ENCODE results near the gene TRIM3.

The TRIM3 gene

DNA sequence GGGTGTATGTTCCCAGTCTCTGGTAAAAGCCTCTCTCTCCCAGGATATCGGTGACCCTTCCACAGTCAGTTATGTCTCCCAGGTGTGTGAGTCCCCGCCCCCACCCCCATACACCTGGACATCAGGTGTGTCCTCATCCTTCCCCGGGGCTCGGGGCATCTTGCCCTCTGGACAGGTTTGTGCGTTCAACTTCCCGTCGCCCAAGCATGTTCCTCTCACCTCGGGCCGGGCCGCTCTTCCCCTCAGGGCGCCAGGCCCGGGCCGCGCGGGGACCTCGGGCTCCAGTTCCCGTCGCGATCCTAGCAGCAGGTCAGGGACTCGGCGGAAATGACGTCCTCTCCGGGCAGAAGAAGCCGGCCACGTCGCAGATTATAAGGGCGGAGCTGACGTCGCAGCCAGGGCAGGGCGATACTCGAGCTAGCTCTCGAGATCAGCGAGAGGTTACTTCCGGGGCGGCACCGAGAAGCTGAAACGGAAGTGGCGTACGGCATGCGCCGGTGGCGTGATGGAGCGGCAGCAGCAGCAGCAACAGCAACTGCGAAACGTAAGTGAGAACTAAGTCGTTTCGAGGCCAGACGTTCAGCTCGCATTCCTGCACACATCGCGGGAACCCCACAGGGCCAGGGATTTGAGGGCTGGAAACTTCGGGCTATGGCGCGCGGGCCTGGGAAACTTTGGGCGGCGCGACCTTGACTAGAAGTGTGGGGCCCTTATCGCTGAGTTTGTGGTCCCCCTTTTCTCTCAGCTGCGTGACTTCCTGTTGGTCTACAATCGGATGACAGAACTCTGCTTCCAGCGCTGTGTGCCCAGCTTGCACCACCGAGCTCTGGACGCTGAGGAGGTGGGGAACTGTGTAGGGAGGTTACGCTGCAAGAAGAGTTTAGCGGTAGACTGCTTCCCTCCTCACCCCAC lies 7.5 kb upstream of the TRIM3 start, which contains the start of the genes ARFIP2 and TIMM10B:
TSS of gene ARFIP2 (minus strand) at position 320 of the 912 bp plus-strand sequence. CDS start 910 bp downstream, outside the sequence.
TSS of gene TIMM10B (plus strand) at position 490 of the 912 bp plus-strand sequence. CDS start at position 506, 16 bp downstream.
- intact Hi-C loops (cut with DNase I): no loop called here
- peak; percentile 99 to 100 (median 100) for DNase-seq

DNA sequence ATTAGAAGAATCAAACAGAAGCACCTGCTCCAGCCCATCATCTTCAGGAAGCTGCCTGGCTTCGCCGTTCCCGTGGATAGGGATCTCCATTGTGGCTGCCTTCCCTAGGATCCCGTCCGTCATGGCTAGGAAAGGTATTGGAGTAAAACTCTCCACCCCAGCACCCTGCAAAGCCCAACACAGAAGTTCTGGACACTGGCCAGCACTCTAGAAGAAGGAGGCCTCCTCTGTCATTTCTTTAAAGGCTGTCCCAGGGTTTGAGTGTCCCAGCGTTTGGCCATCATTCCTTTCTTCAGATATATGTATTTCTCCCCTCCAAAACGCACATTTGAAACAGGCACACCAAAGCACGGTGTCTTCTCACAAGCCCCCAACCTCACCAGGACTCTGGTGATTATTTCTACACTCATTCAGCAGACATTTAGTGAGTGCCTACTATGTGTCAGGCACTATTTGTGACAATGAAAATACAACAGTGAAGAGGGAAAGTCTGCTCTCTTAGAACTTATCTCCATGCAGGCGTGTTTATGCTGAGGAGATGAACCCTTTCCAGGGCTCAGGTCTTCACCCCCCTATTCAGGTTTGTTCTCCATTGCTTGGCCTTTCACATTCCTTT lies 6.7 kb upstream of the TRIM3 start:
- DNase-seq: no peak
- intact Hi-C loops (cut with DNase I): no loop called here

DNA sequence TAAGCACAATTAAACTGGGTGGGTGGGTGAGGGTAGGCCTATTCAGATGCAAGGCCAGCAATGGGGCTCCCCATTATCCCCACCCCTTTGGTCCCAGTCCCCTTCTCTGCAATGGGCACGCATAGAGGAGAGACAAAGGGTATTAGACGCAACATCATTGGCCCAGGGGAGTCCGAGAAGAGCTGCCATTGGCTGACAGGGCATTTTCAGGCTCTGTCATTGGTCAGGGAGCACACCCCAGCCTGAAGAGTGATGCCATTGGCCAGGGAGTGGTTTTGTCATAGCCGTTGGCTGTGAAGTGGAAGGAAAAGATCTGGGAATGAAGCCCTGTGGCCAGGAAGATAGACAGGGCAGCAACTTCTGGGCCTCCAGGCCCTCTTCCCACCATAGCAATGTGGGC lies 2.8 kb upstream of the TRIM3 start:
- intact Hi-C loops (cut with DNase I): no loop called here
- DNase-seq: no peak

DNA sequence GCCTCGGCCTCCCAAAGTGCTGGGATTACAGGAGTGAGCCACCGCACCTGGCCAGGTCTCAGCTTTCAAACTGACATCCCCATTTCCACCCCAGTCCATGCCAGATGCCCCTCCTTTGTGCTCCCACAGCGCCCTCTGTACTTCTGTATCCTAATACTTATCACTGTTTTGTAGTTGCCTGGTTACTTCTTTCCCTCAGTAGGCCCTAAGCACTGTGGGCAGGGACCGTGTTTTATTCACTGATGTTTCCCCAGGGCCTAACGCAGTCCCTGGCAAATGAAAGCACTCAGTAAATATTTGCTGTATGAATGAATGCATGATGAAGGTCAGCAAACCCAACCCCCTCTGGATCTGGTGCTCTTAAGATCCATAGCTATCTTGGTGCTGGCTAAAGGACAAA lies 2.2 kb upstream of the TRIM3 start:
- DNase-seq: no peak
- intact Hi-C loops (cut with DNase I): no loop called here

DNA sequence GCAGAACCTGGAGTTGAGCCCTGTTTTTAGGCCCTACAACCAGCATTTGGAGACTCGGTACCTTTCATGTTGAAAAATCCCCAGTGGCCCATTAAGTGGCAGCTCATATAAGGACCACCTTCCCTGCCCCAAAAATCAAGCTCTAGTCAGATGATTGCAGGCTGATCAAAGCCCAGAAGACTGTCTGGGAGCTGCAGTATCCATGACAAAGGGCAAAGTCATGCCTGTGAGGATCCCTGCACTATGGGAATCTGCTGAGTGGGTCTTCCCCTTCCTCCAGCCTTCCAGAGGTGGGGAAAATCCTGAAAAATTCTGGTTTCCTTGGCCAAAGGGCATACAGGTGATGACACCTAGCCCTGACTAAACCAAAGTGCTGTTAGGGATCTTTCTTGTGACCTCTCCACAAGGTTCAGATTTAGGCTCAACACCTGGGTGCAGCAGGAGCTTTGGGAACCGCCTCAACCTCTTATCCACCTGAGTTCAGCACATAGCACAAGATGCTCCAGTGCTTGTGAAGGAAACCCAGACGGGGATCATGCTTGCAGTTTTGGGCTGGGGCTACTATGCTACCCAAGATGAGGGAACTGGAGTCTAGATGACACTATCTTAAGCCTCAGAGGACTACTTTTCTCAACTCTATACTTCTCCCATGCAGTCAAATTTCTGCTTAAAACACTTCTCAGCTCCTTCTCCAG lies 1.2 kb upstream of the TRIM3 start:
- intact Hi-C loops (cut with DNase I): no loop called here
- DNase-seq: no peak

DNA sequence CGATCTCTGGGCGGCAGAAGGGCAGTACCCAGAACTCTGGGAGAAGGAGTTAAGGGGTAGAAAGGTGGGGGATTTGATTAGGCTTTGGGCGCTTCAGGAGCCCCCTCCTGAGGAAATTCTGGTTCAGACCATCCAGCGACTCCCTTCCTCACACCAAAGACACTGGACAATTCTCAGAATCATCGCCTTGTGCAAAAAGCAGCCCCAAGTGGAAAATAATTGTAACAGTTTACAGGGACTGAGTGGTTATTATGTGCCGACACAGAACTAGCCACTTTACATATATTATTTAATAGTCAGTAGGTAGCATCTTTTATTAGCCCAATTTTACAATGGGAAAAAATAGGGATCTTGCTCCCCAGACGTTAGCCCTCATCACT lies 662 bp upstream of the TRIM3 start:
- intact Hi-C loops (cut with DNase I): no loop called here
- no peak for DNase-seq

DNA sequence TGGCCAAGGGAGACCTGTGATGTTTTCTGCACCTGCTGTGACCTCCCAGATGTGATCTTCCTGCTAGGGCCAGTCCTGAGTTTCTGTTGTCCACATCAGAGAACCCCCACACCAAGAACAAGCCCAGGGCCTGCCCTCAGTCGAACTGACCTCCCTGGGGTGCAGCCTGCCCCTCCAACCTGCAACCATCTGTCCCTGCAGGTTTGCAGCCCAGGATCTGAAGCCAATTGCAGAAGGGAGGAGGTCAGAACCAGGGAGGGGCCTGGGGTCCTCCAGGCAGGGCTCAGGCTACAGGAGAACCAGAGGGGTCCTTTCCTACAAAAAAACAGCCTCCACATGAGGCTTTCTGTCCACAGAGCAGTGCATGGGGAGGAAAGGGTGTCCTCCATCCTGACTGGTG lies 807 bp downstream of the TRIM3 start:
- intact Hi-C loops (cut with DNase I): no loop called here

DNA sequence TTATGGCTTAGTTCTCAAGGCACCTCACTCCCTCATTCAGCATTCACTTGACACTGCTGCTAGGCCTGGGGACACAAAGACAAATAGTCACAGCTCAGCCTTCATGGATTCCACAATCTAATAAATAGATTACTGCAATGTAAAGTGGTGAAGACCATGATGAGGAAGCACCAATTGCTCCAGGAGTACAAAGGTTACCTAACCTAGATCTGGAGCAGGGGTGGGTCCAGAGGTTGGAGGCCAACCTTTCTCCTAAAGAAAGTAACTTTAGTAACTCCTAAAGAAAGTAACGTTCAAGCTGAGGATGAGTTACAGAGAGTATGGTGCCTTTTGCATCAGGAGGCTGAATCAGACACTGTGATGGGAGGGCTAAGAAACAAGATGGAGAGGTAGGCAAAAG lies 4.1 kb downstream of the TRIM3 start:
- intact Hi-C loops (cut with DNase I): no loop called here
- DNase-seq: no peak

More for the DNA sequence above, 807 bp downstream of the TRIM3 start:
- DNase-seq: no peak

DNA sequence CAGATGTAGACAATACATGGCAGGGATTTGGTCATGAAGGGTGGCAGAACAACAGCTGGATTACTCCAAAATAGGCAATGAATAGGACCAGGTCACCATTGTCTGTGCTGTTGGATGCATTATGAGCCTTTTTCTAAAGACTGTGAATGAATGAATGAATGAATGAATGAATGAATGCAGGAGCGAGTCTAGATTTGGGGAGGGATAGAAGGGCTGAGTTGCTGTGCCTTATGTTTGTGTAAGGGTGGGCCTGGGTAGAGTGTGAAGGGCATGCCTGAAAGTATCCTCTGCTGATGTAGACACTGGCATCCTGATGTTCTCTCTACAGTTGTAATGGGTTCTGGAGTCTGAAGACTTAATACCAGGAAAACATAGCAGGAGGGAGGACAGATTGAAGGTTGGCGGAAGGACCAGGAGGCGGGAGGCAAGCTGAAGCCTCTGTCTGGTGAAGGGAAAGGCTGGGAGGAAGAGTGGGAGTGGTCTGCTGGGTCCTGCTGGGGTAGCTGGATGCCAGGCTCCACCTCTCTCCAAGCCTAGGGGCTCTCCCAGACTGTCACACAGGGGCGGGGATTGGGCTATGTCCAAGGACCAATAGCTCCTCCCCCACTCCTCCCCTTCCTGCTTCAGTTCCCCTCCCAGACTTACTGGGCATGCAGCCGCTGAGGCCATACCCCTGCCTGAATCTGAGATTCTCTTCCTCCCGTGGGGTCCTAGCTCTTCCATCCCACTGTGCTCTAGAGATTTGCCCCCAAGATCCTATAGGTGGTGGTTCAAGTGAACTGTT lies 4.8 kb downstream of the TRIM3 start:
- peak; percentile 66 to 94 (median 88) for DNase-seq
- intact Hi-C loops (cut with DNase I): no loop called here

DNA sequence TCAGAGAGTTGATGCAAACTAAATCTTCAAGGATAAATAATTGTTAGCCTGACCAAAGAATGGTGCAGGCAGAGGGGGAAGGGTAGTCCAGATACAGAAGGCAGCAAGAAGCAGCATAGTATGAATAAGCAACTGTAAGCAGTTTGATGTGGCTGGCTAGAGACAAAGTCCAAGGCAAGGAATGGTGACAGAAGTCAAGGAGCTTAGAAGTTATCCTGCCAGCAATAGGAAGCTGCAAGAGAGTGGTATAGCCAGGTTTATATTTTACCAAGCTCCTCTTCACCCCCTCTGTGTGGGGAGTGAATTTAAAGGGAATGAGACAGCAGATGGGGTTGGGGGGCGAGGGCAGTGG lies 14.7 kb downstream of the TRIM3 start:
- DNase-seq: no peak
- intact Hi-C loops (cut with DNase I): no loop called here

DNA sequence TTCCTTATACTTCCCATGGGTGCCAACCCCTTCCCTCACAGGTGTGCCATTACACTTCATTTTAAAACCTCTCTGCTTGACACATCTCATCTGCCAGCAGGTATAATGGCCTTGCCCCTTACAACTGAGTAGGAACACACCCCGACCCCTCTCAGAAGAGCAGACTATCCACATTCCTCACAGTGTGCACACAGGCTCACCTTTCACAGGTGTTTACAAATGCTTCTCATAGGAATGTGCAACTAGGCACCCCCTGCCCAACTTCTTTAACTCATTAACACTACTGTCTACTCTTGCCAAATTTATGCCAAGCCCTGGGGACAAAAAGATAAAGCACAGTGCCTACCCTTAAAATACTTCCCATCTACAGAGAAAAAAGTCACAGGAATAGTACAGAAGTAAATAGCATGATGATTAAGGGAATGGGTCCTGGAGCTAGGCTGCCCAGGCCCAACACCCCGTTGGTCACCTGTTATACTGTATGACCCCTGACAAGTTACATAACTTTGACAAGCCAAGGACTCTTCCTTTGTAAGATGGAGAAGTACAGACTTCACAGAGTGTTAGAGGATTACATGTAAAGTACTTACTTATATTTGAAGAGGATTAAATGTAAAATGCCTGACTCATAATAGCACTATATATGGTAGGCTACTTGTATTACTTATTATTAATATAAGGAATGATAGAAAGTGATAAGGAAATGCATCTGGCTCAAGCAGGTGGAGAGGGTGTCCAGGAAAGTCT lies 15.2 kb downstream of the TRIM3 start:
- no peak for DNase-seq
- intact Hi-C loops (cut with DNase I): no loop called here

DNA sequence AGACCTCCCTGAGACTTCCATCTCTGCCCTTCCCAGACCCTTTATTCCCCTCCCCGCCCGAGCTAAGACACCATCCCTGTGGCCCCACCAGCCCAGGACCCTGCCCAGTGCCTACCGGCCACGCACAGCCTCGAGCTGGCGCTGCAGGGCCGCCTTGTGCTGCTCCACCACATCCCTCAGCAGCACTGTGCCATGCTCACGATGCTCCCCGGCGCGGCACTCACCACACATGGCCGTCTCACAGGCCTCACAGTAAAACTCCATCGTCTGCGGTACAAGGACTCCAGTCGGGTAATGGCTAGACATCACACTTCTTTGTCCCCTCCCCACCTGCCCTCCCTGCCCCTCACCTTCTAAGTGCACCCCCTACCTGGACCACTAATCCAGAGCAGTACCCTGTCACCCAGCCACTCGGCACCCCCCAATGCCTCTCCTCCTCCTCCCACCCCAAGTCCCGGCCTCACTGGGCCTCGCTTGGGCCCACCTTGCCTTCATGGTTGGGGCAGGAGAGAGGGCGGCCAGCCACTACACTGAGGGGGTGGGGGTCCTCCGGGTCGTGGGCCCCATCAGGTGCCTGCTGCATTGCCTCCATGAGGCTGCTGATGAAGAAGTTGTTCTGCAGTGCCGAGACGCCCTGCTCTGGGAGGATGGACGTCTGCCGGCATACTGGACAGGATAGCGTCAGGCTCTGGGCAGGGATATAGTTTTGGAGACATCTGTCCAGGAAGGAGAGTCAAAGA lies 16.0 kb downstream of the TRIM3 start:
- intact Hi-C loops (cut with DNase I): no loop called here
- no peak for DNase-seq

DNA sequence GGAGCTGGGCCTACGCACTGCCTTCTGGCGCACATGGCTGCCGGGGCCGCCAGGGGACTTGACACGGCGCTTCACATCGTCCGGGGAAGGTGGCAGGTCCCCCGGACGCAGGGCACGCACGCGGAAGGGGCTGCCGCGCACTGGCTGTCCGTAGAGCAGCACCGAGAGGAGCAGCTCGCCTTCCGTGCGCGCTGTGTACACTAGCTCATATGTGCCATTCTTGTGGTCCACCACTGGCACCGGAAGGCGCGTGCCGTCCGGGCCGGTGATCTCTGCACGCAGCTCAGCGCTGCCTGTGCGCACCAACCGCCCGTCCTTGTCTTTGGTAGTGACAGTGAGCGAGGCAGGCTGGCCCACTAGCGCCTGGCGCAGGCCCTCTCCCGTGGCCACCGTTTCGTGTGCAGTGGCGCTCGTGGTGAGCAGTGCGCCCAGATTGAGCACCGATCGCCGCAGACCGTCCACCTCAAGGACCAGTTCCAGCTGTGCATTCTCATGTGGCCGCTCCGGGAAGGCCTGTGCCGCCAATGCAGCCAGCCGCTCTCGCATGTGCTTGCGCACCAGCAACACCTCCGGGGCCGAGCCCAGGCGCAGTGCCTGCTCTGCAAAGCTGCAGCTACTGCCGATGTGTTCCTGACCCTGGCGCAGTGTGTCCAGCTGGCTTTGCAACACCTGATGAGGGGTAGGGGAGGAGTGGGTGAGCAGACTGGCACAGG lies 17.2 kb downstream of the TRIM3 start:
- intact Hi-C loops (cut with DNase I): no loop called here
- DNase-seq: no peak

DNA sequence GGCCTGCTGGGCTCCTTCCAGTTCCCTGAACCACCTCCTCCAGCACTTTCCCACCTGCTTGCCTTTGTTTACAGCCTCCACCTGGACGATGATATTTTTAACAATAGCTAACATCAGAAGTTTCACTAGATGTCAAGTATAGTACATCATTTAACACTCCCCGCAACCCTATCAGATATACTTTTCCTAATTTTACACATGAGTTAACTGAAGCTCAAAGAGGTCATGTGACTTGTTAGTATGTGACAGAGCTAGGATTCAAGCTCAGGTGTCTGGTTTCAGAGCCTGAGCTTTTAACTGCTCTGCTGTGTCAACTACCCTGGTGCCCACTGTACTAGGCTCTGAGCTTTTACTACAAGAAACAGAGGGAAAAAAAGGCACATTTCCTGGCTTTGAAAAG lies 18.7 kb downstream of the TRIM3 start:
- no peak for DNase-seq
- intact Hi-C loops (cut with DNase I): no loop called here

DNA sequence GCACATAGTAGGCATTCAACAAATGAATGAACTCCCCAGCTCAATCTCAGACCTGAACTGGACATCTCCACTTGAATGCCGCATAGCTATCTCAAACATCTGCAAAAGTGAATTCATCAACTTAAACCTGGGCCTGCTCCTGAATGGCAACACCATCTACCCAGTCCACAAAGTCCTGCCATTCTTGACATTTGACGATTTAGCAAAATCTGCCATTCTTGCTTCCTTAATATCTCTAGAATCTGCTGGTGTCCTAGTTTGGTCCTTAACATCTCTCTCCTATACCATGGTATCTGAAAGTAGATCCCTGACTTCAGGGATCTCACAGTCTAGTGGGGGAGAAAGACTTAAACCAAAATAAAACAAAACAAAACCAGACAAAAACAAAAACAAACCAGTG lies 20.6 kb downstream of the TRIM3 start:
- no peak for DNase-seq
- intact Hi-C loops (cut with DNase I): no loop called here

DNA sequence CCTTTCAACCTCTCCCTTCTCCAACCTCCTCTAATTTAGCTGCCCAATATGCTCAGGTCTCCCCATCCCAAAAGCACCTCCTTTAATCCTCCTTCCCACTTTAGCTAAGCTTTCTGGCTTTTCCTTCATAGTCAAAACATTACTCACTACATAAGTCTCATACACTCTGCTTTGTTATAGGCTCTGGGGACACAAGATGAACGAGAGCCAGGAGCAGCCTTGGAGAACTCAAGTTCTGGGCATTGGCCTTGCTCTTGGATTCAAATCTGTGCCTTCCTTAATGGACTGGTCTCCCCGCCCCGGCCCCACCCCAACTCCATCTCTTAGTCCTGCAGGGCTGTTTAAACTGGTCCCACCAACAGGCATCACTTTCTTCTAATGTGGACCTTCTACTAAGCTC lies 21.5 kb downstream of the TRIM3 start:
- no peak for DNase-seq
- intact Hi-C loops (cut with DNase I): no loop called here

DNA sequence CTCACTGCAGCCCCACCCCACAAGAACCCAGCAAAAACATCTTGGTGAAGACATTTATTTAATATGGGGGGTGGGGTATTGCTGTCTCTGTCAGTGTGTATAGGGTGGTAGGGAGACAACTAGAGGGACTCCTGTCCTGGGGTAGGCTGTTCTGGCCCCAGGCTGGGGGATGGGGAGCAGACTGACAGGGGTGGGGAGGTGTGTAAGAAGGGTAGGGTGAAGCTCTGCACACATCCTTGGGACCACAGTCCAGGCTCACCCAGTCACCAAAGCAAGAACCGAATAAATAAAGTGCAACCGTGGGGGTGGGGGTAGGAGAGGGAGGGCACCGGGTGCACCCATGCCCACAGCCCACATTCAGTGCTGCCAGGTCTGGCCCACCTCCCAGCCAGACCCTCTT lies 25.2 kb downstream of the TRIM3 start:
- intact Hi-C loops (cut with DNase I): no loop called here
- no peak for DNase-seq

All from head of caudate nucleus (tissue), 42 donors.